HG02623 (cell line): ENCODE data around the gene POLE.

Experiments used
- ATAC-seq: cut with Tn5 transposase; IDR thresholded peaks from one replicate; pipeline ENCODE4 v1.9.1; 2021; ENCODE audit warnings: moderate library complexity; ENCODE audit not compliant: unreplicated experiment

Gene POLE

GRCh38 chr12:132634411-132634990, 52.6 kb downstream of the POLE start:
- ATAC-seq, result no peak

- no peak for ATAC-seq
Observed at GRCh38 chr12:132633901-132634300, 53.2 kb downstream of the POLE start.

GRCh38 chr12:132633398-132633797, 53.7 kb downstream of the POLE start:
- ATAC-seq, result no peak

- no peak for ATAC-seq
Observed at GRCh38 chr12:132632521-132633228, 54.5 kb downstream of the POLE start.

DNA sequence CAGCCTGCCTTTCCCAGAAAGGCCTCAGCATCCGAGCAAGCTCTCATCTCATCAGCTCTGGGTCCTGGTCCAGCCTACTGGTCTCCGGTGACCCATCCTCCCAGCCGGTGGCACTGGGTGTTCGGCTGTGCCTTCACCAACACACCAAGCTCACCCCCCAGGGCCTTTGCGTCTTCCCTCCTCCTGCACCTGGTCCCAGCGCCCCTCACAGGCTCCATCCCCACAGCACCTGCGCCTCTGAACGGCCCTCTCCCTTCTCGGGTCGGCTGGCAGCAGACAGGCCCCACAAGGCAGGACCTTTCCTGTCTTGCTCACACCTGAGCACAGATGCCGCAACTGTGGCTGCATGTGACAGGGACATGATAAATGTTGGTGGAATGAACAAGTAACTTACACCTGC, 55.5 kb downstream of the POLE start:
- no peak for ATAC-seq

- ATAC-seq, result no peak
Observed at GRCh38 chr12:132630672-132631071, 56.5 kb downstream of the POLE start.

DNA sequence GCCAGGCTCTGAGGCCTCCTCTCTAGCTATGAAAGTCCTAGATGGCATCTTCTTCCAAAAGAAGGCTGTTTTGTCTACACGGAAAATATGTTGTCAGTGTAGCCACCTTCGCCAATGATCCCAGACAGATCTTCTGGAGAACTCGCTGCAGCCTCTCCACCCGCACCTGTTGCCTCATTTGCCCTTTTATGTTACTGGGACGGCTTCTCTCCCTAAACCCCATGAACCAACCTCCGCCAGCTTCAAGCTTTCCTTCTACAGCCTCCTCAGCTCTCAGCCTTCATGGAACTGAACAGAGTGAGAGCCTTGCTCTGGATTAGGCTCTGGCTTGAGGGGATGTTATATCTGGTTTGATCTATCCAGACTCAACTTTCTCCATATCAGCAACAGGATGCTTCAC, 57.8 kb downstream of the POLE start:
- ATAC-seq, result no peak

DNA sequence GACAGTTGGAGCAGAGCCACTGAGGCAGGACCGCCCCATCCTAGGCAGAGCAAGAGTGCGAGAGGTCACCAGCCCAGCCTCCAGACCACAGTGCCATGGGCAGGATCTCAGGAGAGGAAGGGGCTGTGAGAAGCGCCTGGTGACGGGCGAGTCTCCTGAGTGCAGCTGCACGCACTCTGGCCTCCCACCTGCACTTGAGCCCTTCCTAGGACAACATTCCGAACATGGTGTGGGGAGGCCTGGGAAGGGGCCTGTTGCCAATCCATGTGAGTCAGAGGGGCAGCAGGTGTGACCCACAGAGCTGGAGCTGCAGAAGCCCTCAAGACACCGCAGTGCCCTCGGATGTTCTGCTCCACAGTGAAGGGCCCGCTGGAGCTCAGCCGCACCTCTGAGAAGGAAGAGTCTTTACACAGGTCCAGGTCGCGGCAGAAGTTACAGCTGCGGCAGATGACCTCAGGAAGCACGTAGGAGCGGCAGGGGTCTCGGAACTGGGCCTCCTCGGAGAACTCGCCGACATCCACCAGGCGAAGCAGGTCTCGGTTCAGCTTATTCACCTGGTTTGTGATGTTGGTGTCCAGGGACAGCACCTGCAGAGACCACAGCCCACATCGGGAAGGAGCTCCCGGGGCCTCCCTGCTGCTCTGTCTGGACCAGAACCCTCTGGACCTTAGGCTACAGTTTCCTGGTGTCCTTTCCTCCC, 61.3 kb downstream of the POLE start:
- no peak for ATAC-seq

DNA sequence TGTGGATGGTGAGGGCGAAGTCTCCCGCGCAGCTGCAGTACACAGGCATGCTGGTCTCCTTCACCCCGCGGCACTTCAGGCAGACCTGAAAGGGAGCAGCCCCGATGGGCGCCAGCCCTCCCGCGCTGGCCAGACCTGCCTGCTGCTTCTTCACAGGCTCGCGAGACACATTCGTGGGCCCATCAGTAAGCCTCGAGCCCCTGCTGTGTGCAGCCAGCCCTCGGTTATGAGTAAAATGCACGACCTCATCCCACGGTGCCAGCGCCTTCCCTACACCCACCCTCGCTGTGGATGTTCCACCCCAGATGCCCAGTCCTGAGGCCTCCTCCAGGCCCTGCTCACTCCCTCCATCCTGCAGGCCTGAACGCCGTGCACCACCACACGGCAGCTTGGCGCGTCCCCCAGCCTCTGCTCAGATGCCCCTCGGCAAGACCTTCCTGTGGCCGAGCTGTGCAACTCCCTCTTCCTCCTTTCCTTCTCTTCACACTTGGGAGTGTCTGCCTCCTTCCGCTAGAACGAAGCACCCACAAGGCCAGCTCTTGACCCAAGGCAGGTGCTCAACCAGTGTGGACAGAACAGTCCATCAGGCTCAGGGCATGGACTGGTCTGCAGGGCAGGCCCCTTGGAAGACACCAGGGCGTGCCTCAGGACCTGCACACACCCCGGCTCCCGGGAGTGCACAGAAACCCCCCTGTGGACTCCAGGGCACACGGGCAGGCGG, 62.1 kb downstream of the POLE start:
- ATAC-seq, result no peak

DNA sequence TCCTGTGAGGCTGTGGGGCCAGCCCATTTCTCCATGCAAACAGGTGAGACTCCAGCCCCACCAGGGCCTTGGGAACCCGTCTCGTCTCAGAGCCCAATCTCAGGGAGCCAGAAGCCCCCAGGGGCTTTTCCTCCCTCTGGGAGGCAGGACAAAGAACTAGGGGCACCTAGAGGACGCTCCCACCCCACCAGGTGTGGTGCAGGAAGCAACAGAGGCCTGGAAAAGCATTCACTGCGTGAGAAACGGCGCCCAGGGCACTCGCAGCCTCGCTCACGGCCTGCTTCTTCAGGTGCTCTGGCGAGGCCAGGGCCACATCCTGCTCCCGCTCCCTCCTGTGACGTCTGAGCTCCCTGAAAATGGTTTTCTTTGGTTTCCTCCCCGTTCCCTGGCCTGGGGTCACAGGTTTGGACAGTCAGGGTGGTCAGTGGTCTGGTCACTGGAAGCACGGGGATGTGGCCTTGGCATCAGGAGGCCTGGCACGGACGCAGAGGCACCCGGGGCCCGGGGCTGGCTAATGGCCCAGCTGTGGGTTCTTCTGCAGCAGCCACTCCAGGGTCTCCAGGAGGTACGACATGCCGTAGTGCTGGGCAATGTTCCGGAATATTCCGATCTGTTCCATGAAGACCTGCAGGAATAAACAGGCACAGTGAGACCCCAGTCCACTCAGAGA, 62.8 kb downstream of the POLE start:
- no peak for ATAC-seq

DNA sequence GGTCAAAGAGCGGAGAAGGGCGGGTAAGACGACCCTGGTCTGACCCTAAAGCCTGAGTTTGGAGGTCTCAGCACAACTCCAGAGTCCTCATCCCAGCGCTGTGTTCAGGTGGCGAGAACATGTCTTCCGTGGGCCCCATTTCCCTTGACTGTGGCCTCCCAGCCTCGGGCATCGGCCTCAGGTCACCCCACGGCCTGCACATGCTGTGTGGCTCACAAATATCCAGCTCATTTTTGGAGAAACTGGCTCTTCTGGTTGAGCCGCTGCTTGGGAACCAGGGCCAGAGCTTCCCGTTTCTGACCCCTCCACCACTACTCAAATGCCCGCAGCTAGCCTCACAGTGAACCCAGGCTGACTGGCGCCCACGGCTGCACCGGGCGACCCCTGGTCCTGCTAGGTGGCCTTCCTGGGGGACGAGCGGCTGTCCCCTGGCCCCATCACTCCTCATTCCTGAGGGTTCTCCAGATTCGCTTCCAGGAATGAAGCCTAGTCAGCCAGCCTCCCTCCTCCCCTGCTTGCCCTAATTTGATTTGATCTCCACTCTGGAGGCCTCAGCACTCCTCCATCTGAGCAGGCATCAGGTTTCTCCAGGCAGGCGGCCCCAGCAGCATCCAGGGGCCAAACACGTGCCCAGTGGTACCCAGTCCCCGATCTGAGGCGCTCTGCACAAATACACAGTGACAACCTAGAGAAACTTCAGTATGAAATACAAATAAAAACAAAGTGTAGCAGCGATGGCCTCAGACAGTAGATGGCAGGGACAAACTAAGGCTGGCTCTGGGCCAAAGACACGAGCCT, 63.9 kb downstream of the POLE start:
- no peak for ATAC-seq

- no peak for ATAC-seq
Observed at GRCh38 chr12:132622437-132623071, 64.6 kb downstream of the POLE start.

- ATAC-seq, result no peak
Observed at GRCh38 chr12:132621657-132622435, 65.3 kb downstream of the POLE start.

DNA sequence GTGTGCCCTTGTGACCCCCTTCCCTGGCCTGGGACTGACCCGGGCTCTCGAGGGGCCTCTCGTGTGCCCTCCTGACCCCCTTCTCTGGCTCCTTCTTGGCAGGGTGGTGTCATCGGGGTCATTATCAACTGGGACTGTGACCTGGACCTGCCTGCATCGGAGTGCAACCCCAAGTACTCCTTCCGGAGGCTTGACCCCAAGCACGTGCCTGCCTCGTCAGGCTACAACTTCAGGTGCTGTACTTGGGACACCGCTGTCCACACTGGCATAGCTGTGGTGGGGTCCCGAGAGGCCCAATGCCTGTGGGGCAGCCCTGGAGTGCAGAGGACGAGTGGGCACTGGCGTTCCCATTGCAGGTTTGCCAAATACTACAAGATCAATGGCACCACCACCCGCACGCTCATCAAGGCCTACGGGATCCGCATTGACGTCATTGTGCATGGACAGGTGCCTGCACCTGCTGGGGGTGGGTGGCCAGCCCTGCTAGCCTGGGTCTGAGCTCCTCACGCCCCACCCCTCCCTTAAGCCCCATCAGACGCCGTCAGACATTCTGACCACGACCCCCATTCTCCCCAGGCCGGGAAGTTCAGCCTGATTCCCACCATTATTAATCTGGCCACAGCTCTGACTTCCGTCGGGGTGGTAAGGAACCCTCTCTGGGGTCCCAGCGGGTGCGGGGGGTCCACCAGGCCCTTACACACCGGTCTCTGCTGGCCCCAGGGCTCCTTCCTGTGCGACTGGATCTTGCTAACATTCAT, 66.1 kb downstream of the POLE start:
- ATAC-seq, result no peak

DNA sequence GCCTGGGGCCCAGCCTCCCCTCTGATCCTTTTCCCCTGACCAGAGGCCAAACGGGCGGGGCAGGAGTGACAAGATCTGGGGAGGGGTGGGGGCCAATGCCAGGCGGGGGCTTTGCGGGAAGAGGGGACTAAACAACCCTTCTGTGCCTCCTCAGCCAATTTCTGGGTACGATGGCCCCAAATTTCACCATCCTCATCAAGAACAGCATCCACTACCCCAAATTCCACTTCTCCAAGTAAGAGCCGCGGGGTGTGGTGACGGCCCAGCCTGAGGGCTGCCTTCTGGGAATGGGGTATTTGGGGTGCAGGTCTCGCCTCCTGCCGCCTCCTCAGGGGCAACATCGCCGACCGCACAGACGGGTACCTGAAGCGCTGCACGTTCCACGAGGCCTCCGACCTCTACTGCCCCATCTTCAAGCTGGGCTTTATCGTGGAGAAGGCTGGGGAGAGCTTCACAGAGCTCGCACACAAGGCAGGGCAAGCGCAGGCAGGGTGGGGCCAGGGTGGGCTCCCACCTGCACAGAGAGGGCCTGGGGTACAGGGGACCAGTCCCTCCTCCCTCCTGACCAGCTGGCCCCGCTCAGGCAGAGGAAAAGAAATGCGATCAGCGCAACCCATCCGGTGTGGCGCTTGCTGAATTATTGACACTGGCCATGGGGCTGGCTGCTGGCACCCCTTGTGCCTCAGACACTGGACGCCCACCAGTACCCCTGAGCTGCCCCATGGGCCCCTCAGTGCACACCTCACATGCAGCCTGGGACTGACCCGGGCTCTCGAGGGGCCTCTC, 66.8 kb downstream of the POLE start:
- ATAC-seq, result no peak

DNA sequence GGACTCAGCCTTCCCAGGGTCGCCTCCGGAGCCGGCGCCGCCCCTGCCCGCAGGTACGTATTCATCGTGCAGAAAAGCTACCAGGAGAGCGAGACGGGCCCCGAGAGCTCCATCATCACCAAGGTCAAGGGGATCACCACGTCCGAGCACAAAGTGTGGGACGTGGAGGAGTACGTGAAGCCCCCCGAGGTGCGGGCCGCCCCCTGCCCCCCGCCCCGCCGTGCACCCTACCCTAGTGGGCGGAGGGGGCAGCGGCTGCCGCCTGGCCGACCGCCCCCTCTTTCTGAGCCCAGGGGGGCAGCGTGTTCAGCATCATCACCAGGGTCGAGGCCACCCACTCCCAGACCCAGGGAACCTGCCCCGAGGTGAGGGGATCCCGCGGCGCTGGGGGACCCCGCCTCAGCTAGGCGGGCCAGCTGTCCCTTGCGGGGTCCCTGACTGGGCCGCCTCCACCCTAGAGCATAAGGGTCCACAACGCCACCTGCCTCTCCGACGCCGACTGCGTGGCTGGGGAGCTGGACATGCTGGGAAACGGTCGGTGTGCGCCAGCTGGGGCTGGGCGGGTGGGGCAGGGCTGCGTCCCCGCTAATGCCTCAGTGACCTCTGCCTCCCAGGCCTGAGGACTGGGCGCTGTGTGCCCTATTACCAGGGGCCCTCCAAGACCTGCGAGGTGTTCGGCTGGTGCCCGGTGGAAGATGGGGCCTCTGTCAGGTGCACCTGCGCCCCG, 67.6 kb downstream of the POLE start:
- no peak for ATAC-seq

DNA sequence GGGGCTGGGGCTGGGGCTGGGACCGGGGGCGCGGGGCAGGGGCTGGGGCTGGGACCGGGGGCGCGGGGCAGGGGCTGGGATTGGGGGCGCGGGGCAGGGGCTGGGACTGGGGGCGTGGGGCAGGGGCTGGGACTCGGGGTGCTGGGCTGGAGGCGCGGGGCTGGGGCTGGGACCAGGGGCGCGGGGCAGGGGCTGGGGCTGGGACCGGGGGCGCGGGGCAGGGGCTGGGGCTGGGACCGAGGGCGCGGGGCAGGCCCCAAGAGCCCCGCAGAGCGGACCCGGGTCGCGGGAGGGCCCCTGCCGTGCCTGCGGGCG, 68.1 kb downstream of the POLE start:
- ATAC-seq, result no peak
